Activated naive CD4-positive, alpha-beta T cell treated with anti-CD3 and anti-CD28 coated beads, Interleukin-2, amount 10 ng/mL, durations not matched to agents 5 hours and 36 hours (primary cell): ENCODE data around the gene FUBP3. TPM values are rescaled to one million over a fixed set of nuclear protein-coding genes. Genes with fewer than 3 reads are reported as not detected.

Experiments
- microRNA-seq: library from miRNA; unstranded; fragments of <30 nt; microRNA quantifications from one replicate; pipeline ENCODE4 v1.2.0, GENCODE V29; 2022; ENCODE audit warnings: borderline microRNAs expressed, borderline replicate concordance
- total RNA-seq, 2 experiments: library from RNA; stranded (reverse); gene quantifications; one replicate each; pipeline ENCODE4 v1.2.3, GENCODE V29; 2021

FUBP3 gene, protein sequence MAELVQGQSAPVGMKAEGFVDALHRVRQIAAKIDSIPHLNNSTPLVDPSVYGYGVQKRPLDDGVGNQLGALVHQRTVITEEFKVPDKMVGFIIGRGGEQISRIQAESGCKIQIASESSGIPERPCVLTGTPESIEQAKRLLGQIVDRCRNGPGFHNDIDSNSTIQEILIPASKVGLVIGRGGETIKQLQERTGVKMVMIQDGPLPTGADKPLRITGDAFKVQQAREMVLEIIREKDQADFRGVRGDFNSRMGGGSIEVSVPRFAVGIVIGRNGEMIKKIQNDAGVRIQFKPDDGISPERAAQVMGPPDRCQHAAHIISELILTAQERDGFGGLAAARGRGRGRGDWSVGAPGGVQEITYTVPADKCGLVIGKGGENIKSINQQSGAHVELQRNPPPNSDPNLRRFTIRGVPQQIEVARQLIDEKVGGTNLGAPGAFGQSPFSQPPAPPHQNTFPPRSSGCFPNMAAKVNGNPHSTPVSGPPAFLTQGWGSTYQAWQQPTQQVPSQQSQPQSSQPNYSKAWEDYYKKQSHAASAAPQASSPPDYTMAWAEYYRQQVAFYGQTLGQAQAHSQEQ
- 10 to 100 TPM; 32.4 to 33.1 TPM for total RNA-seq

DNA sequence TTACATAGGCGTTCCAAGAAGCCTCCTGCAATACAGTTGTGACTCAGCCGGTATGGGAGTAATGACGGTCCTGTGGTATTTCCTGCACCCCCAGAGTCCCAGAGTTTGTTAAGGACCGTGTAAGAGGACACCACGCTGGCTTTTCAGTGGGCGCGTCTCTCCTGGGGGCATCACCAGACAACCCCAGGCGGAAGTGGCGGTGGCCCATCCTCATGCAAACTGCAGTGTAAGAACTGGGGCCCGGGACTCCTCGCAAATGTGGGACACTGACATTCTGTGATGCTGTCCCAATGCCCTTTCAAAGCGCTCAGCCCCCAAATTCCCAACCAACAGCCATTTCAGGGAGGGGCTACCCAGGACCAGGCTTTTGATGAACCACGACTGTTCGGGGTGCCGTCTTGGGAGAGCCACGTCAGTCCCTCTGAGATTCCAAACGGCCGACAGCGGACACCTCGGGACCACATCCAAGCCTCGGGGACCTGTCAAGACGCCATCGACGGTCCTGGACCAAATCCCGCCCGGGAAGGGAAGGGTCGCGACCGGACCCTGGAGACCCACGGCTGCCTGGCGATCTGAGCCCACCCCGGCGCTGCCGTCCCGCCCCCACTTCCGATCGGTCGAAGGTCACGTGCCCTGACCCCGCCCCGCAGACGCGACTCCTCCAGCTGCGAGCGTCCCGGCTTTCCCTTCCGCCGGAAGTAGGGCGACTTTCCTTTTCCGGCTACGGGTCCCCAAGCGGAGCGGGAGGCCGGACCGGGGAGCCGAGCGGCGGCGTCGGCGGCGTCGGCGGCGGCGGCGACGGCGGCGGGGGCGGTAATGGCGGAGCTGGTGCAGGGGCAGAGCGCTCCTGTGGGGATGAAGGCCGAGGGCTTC lies at the start of gene FUBP3:
FUBP3 (plus strand) TSS at position 713 of the 873 bp plus-strand sequence; CDS start at position 817, 104 bp downstream.

DNA sequence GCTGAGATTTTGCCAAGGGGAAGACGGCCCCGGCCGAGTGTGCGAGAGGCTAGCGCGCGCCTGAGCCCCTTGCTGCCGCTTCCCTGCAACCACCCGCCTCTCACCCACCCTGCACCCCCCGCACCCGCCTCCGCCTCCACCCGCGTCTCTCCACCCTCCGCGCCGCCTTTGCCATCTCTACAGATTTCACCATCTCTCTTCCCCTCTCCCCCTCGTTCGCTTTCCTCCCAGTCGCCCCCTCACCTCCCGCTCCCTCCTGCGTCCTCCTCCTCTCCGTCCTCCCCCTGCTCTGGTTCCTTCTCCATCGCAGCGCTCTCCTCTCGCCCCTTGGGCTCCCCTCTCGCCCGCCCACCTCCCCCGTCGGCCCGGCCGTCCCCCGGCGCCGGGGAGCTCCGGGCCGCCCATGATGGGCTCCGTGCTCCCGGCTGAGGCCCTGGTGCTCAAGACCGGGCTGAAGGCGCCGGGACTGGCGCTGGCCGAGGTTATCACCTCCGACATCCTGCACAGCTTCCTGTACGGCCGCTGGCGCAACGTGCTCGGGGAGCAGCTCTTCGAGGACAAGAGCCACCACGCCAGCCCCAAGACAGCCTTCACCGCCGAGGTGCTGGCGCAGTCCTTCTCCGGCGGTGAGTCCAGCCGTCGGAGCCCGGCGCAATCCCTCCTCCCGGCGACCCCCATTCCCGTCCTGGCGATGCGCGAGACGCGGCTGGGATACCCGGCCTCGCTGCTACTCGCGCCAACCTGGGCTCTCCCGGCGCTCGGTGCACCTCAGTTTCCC lies 85.1 kb downstream of the FUBP3 start, which contains the start of gene PRDM12:
PRDM12 (plus strand) TSS at position 344 of the 778 bp plus-strand sequence; CDS start at position 404, 60 bp downstream.

Small RNA genes lying within 50 kb of the gene (microRNA-seq; reads per million reads assigned to microRNA genes)
- not detected for gene MIR6856

Other genes with a start within 250 kb of the FUBP3 start
- 1 to 10 TPM; 4.8 to 6.0 TPM for gene ASS1, start 134.6 kb upstream of the FUBP3 start, total RNA-seq
- gene PRDM12, start 85.0 kb downstream of the FUBP3 start, total RNA-seq = not detected
- 10 to 100 TPM; 46.6 to 47.4 TPM for gene EXOSC2, start 114.2 kb downstream of the FUBP3 start, total RNA-seq